OCI-LY3 (cell line): ENCODE data around the gene AMMECR1.

ENCODE experiments used
- H2AFZ ChIP-seq: fragments of 200-600, 300-600 bp; shearing (Covaris generic); 2 replicates; pipeline ENCODE4 v1.6.0; 2014; ENCODE audit warnings: antibody characterized with exemption, low read depth, low read length
- H3K27ac ChIP-seq: fragments of 200-600, 300-600 bp; sonication (generic); 2 replicates; pipeline ENCODE4 v1.5.1; 2014; ENCODE audit warnings: mild to moderate bottlenecking, low read length, moderate library complexity, mixed read lengths
- H3K27me3 ChIP-seq: fragments of 200-600, 300-600 bp; sonication (generic); 2 replicates; pipeline ENCODE4 v1.6.1; 2014; ENCODE audit warnings: low read depth, low read length, mixed read lengths
- H3K36me3 ChIP-seq: fragments of 200-600, 300-600 bp; sonication (generic); replicated peaks from 2 replicates; pipeline ENCODE3; 2014; ENCODE audit warnings: low read depth, low read length, mixed read lengths
- H3K4me1 ChIP-seq: fragments of 300-600, 200-600 bp; sonication (generic); 2 replicates; pipeline ENCODE4 v1.6.1; 2014; ENCODE audit warnings: low read length, mixed read lengths
- H3K4me2 ChIP-seq: fragments of 200-600, 300-600 bp; sonication (generic); 2 replicates; pipeline ENCODE4 v1.6.1; 2014; ENCODE audit warnings: low read length, mixed read lengths
- H3K4me3 ChIP-seq: fragments of 300-600, 200-600 bp; sonication (generic); 2 replicates; pipeline ENCODE4 v1.5.1; 2014; ENCODE audit warnings: antibody characterized with exemption, mild to moderate bottlenecking, low read length, moderate library complexity
- H3K79me2 ChIP-seq: fragments of 300-600, 200-600 bp; shearing (Covaris generic); 2 replicates; pipeline ENCODE4 v1.6.1; 2014; ENCODE audit warnings: mild to moderate bottlenecking, low read length, mixed read lengths
- H3K9ac ChIP-seq: fragments of 300-600, 200-600 bp; shearing (Covaris generic); 2 replicates; pipeline ENCODE4 v1.6.0; 2014; ENCODE audit warnings: mild to moderate bottlenecking, low read length, moderate library complexity
- H3K9me3 ChIP-seq: fragments of 200-600, 300-600 bp; shearing (Covaris generic); 2 replicates; pipeline ENCODE4 v1.6.1; 2014; ENCODE audit warnings: low read length, mixed read lengths; ENCODE audit not compliant: insufficient read depth
- H4K20me1 ChIP-seq: fragments of 200-600, 300-600 bp; sonication (generic); 2 replicates; pipeline ENCODE4 v1.6.1; 2016; ENCODE audit warnings: low read length, mixed read lengths; ENCODE audit not compliant: insufficient read depth
- CTCF ChIP-seq: fragments of 200-600, 300-600 bp; sonication (generic); IDR thresholded peaks from 2 replicates; pipeline ENCODE4 v1.5.1; 2014; ENCODE audit warnings: antibody characterized with exemption, low read length, low read depth
- EZH2phosphoT487 ChIP-seq: fragments of 200-600 bp; shearing (Covaris generic); IDR thresholded peaks from 2 replicates; pipeline ENCODE4 v1.6.1; 2018; ENCODE audit warnings: antibody characterized with exemption, mixed run types, low read depth

Gene AMMECR1

GRCh38 chrX:110267874-110268273 is 50.0 kb downstream of the AMMECR1 start:
- Histone ChIP-seq H3K9ac (no peak overlapping the region), H3K4me2 (no peak overlapping the region), H2AFZ (no peak overlapping the region), H3K4me3 (no peak overlapping the region), H3K79me2 (peaks cover 7% of the 10 kb centered on the region), H3K9me3 (no peaks in the 10 kb centered on the region), H3K36me3 (no peaks in the 10 kb centered on the region), H3K27ac (no peak overlapping the region), H3K27me3 (no peaks in the 10 kb centered on the region), H3K4me1 (peaks cover 20% of the 10 kb centered on the region), H4K20me1 (peaks cover 14% of the 10 kb centered on the region; the same call in 1 of the 2 replicates)
- no peak for TF ChIP-seq EZH2phosphoT487
- TF ChIP-seq CTCF, result no peak

GRCh38 chrX:110265661-110266060 is 52.2 kb downstream of the AMMECR1 start:
- Histone ChIP-seq H3K9ac (no peak overlapping the region), H3K4me3 (no peak overlapping the region), H3K36me3 (no peaks in the 10 kb centered on the region), H2AFZ (no peak overlapping the region), H3K27me3 (no peaks in the 10 kb centered on the region), H3K9me3 (no peaks in the 10 kb centered on the region), H3K4me2 (no peak overlapping the region), H3K27ac (no peak overlapping the region), H4K20me1 (peaks cover 14% of the 10 kb centered on the region; the same call in 1 of the 2 replicates), H3K4me1 (peaks cover 18% of the 10 kb centered on the region), H3K79me2 (peaks cover 7% of the 10 kb centered on the region)
- TF ChIP-seq EZH2phosphoT487, result no peak
- no peak for TF ChIP-seq CTCF

- no peak overlapping the region for H3K4me3 ChIP-seq
- TF ChIP-seq EZH2phosphoT487 (no peak), CTCF (no peak)
- no peaks in the 10 kb centered on the region for H3K4me1 ChIP-seq
- no peak overlapping the region for H3K27ac ChIP-seq
- H4K20me1 ChIP-seq, result no peaks in the 10 kb centered on the region
- H3K79me2 ChIP-seq, result no peaks in the 10 kb centered on the region
- no peak overlapping the region for H2AFZ ChIP-seq
- no peaks in the 10 kb centered on the region for H3K27me3 ChIP-seq
- no peak overlapping the region for H3K4me2 ChIP-seq
- H3K36me3 ChIP-seq, result no peaks in the 10 kb centered on the region
- no peaks in the 10 kb centered on the region for H3K9me3 ChIP-seq
- no peak overlapping the region for H3K9ac ChIP-seq
These were observed 58.8 kb downstream of the AMMECR1 start for GRCh38 chrX:110259117-110259516.

- Histone ChIP-seq H3K27ac (no peak overlapping the region), H3K4me1 (no peaks in the 10 kb centered on the region), H2AFZ (no peak overlapping the region), H3K9ac (no peak overlapping the region), H3K27me3 (no peaks in the 10 kb centered on the region), H3K4me3 (no peak overlapping the region), H3K4me2 (no peak overlapping the region), H3K79me2 (no peaks in the 10 kb centered on the region), H3K36me3 (no peaks in the 10 kb centered on the region), H4K20me1 (no peaks in the 10 kb centered on the region), H3K9me3 (no peaks in the 10 kb centered on the region)
- TF ChIP-seq CTCF (no peak), EZH2phosphoT487 (no peak)
These were observed 59.3 kb downstream of the AMMECR1 start for GRCh38 chrX:110258552-110258951.
